PFSK-1 (cell line): ENCODE measurements around the gene TMEM209.

ENCODE experiments used
- FOXP2 ChIP-seq: optimal IDR thresholded peaks from 2 replicates; pipeline ENCODE3; 2011; ENCODE audit warnings: borderline replicate concordance, control low read depth, inconsistent platforms; ENCODE audit not compliant: insufficient read depth; ENCODE audit errors: extremely low read length, extremely low read depth
- POLR2AphosphoS5 ChIP-seq: IDR thresholded peaks from 2 replicates; pipeline ENCODE4 v1.6.1; 2012; ENCODE audit warnings: low read depth, mild to moderate bottlenecking, control low read depth, low read length, moderate library complexity
- SIN3A ChIP-seq: IDR thresholded peaks from 2 replicates; pipeline ENCODE4 v1.6.1; 2012; ENCODE audit warnings: mild to moderate bottlenecking, low read length, moderate library complexity, borderline replicate concordance; ENCODE audit not compliant: insufficient read depth
- TAF1 ChIP-seq: IDR thresholded peaks from 2 replicates; pipeline ENCODE4 v1.6.1; 2012; ENCODE audit warnings: low read length, control low read depth, borderline replicate concordance; ENCODE audit not compliant: insufficient read depth
- TF ChIP-seq, protein P1 (sequence below), 2 experiments: IDR thresholded peaks; 2 replicates each; pipeline versions ENCODE4 v1.6.1 to v1.8.0; 2011 to 2012; ENCODE audit warnings: low read depth in 2 of 2, low read length in 2 of 2, control low read depth in 1 of 2, inconsistent platforms in 1 of 2, mild to moderate bottlenecking in 1 of 2, moderate library complexity in 1 of 2; ENCODE audit not compliant: insufficient read depth in 1 of 2

The TMEM209 gene

DNA sequence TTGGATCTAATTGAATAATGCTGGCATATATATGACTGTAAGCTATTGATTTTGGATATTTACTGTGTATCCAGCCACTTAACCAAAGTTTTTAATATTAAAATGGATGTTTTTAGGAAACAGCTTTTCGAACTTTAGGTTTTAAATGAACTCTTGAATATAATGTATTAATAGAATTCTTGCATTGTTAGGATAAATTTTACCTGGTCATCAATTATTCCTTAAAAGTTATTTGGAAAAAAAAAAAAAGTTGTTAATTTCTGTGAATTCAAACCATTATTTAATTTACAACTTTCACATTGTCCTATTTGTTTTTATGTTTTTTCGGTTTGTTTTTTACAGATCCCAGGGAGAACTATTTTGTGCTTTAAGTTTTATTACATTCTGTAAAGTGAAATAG, 9.8 kb downstream of the TMEM209 start:
- no peak for TF ChIP-seq POLR2AphosphoS5
- TF ChIP-seq, protein P1, sequence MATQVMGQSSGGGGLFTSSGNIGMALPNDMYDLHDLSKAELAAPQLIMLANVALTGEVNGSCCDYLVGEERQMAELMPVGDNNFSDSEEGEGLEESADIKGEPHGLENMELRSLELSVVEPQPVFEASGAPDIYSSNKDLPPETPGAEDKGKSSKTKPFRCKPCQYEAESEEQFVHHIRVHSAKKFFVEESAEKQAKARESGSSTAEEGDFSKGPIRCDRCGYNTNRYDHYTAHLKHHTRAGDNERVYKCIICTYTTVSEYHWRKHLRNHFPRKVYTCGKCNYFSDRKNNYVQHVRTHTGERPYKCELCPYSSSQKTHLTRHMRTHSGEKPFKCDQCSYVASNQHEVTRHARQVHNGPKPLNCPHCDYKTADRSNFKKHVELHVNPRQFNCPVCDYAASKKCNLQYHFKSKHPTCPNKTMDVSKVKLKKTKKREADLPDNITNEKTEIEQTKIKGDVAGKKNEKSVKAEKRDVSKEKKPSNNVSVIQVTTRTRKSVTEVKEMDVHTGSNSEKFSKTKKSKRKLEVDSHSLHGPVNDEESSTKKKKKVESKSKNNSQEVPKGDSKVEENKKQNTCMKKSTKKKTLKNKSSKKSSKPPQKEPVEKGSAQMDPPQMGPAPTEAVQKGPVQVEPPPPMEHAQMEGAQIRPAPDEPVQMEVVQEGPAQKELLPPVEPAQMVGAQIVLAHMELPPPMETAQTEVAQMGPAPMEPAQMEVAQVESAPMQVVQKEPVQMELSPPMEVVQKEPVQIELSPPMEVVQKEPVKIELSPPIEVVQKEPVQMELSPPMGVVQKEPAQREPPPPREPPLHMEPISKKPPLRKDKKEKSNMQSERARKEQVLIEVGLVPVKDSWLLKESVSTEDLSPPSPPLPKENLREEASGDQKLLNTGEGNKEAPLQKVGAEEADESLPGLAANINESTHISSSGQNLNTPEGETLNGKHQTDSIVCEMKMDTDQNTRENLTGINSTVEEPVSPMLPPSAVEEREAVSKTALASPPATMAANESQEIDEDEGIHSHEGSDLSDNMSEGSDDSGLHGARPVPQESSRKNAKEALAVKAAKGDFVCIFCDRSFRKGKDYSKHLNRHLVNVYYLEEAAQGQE (IDR thresholded peaks at IDR 0.05; ENCODE audit: insufficient read depth in 1 of 2, low read depth in 2 of 2, low read length in 2 of 2): no peak
- no peak for TF ChIP-seq SIN3A
- no peak for TF ChIP-seq TAF1

DNA sequence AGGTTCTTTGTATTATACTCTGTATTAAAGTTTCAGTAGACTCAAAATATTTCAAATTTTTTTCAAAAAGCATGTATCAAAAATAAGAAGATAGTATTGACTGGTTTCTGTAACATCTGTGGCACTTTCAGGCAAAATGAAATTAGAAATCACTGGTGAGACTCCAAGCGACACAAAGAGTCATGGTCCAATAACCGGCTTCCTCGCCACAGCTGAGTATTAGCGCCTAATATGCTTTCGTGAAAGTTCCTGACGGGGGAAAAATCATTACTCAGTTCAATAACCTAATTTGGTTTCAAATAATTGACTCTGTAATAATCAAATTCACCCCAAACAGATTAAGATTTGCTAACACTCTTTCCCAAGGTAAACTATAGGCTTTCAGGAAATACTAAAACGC, 13.4 kb downstream of the TMEM209 start:
- TF ChIP-seq FOXP2 (no peak), TAF1 (no peak), POLR2AphosphoS5 (no peak), SIN3A (no peak)
- TF ChIP-seq, protein P1 (IDR thresholded peaks at IDR 0.05; ENCODE audit: insufficient read depth in 1 of 2, low read depth in 2 of 2, low read length in 2 of 2): no peak

DNA sequence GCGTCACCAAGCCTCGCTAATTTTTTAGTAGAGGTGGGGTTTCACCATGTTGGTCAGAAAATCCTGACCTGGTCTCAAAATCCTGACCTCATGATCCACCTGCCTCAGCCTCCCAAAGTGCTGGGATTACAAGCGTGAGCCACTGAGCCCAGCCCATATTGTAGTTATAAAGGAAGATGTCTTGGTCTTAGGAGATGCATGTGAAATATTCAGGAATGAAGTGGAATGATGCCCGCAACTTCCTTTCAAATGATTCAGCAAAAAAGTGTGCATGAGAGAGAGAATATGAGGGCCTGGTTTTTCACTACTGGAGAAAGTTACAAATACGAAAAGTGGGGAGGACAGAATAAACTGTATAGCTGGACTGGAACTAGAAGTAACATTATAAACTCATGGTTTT, 15.9 kb downstream of the TMEM209 start:
- TF ChIP-seq, protein P1 (IDR thresholded peaks at IDR 0.05; ENCODE audit: insufficient read depth in 1 of 2, low read depth in 2 of 2, low read length in 2 of 2): no peak
- no peak for TF ChIP-seq TAF1
- no peak for TF ChIP-seq SIN3A
- no peak for TF ChIP-seq POLR2AphosphoS5
- no peak for TF ChIP-seq FOXP2

DNA sequence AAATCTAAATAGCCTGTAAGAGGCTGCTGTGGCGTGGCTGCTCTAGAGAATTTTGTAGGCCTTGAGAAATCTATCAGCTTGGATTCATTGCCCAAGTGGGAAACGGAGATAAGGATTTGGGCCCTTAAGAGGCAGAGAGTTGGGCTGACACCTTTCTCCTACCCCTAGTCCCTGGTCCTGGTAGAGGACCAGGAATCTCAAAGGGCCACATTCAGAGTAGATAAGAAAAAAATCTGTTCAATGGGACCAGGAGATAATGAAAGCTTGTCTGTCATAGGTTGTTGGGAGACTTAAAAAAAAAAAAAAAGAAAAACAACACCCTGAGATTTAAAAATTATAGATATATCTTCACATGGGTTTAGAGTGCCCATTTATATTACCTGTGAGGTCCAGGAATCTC, 17.8 kb downstream of the TMEM209 start:
- TF ChIP-seq, protein P1 (IDR thresholded peaks at IDR 0.05; ENCODE audit: insufficient read depth in 1 of 2, low read depth in 2 of 2, low read length in 2 of 2): no peak
- TF ChIP-seq TAF1 (no peak), SIN3A (no peak), POLR2AphosphoS5 (no peak), FOXP2 (no peak)

DNA sequence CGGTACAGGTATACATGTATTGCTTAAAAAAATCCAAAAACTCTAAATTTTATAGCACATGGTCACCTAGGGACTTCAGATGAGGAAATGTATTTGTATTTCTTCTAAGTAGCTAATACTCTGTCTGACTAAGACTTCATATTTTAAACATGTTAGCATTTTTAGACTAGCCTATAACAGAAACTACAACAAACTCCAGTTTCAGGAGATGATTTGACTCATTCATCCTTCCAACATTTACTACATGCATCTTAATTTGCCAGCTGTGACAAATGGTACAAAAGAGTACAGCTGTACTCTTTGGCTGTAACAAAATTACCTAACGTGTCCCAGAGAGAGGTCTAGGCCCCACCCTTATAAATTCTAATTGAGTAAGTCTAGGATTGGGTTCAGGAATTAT, 22.2 kb downstream of the TMEM209 start:
- no peak for TF ChIP-seq FOXP2
- TF ChIP-seq TAF1: no peak
- no peak for TF ChIP-seq POLR2AphosphoS5
- TF ChIP-seq SIN3A: no peak
